Natural killer cell (primary cell): ENCODE data around the gene TPM1. TPM values are rescaled to one million over a fixed set of nuclear protein-coding genes. Genes with fewer than 3 reads are reported as not detected.

ENCODE experiments used
- ATAC-seq, 3 donors: fragments of 150-1000 bp in 2 of 3; fragments of 200-7000 bp in 1 of 3; cut with Tn5 transposase; 1 replicate in 1 of 3; 2 replicates in 2 of 3; pipeline ENCODE4 v1.10.0; 2021; ENCODE audit warnings: mild to moderate bottlenecking in 2 of 3, moderate library complexity in 2 of 3
- DNase-seq, 2 donors: peaks; one replicate each; pipeline versions ENCODE4 v3.0.0 to v3.0.0-alpha.2; 2013 to 2021; ENCODE audit warnings: mixed read lengths in 1 of 2
- H3K27ac ChIP-seq: one replicate; pipeline ENCODE4 v1.5.1; 2013; ENCODE audit warnings: mild to moderate bottlenecking, low read length
- H3K27me3 ChIP-seq: one replicate; pipeline ENCODE4 v1.6.1; 2013; ENCODE audit warnings: low read length; ENCODE audit not compliant: control insufficient read depth, insufficient read depth
- H3K36me3 ChIP-seq: one replicate; pipeline ENCODE4 v1.6.1; 2013; ENCODE audit warnings: low read length; ENCODE audit not compliant: control insufficient read depth, insufficient read depth
- H3K4me1 ChIP-seq: one replicate; pipeline ENCODE4 v1.6.1; 2013; ENCODE audit warnings: low read length; ENCODE audit not compliant: control insufficient read depth, insufficient read depth
- H3K4me3 ChIP-seq: one replicate; pipeline ENCODE4 v1.5.1; 2013; ENCODE audit warnings: low read length
- H3K9me3 ChIP-seq: one replicate; pipeline ENCODE4 v1.6.1; 2013; ENCODE audit warnings: low read length; ENCODE audit not compliant: control insufficient read depth, insufficient read depth
- H3K27ac Mint-ChIP-seq, 2 donors: one replicate each; pipeline ENCODE4 v1.8.0; 2022; ENCODE audit warnings: mild to moderate bottlenecking in 2 of 2, mixed read lengths in 2 of 2, moderate library complexity in 1 of 2
- H3K27me3 Mint-ChIP-seq, 2 donors: one replicate each; pipeline ENCODE4 v1.8.0; 2022; ENCODE audit warnings: low read depth in 2 of 2, mixed read lengths in 2 of 2
- H3K36me3 Mint-ChIP-seq: one replicate; pipeline ENCODE4 v1.8.0; 2022; ENCODE audit warnings: mixed read lengths
- H3K4me1 Mint-ChIP-seq, 2 donors: one replicate each; pipeline ENCODE4 v1.8.0; 2022; ENCODE audit warnings: mixed read lengths in 2 of 2
- H3K4me3 Mint-ChIP-seq: one replicate; pipeline ENCODE4 v1.8.0; 2022; ENCODE audit warnings: mild to moderate bottlenecking, moderate library complexity, mixed read lengths
- H3K9me3 Mint-ChIP-seq, 2 donors: one replicate each; pipeline ENCODE4 v1.8.0; 2022; ENCODE audit warnings: mixed read lengths in 2 of 2
- CTCF ChIP-seq: fragments of 200-600 bp; IDR thresholded peaks from one replicate; pipeline ENCODE4 v1.8.0; 2022; ENCODE audit warnings: antibody characterized with exemption
- WGBS: methylation state at CpG from one replicate; pipeline ENCODE4 v1.1.7; 2013; ENCODE audit warnings: missing lambda C conversion rate; ENCODE audit not compliant: insufficient coverage; 5-methylcytosine and 5-hydroxymethylcytosine counted together
- intact Hi-C: fragments of 100-400 bp; cut with micrococcal nuclease; formaldehyde crosslinking; loops from one replicate; pipeline ENCODE4 v1.14.2; 2022
- total RNA-seq, 4 donors: library from RNA; stranded (reverse); fragments of 120-200 nt in 1 of 4; gene quantifications; one replicate each; pipeline versions ENCODE4 v1.2.3 to v1.2.4, GENCODE V29; 2013 to 2022

Gene TPM1
- total RNA-seq, 3 donors from 2014 or later (not counting 1 experiment from before 2014, with no cell fraction given): 21.5 to 33.0 (median 25.6) TPM

DNA sequence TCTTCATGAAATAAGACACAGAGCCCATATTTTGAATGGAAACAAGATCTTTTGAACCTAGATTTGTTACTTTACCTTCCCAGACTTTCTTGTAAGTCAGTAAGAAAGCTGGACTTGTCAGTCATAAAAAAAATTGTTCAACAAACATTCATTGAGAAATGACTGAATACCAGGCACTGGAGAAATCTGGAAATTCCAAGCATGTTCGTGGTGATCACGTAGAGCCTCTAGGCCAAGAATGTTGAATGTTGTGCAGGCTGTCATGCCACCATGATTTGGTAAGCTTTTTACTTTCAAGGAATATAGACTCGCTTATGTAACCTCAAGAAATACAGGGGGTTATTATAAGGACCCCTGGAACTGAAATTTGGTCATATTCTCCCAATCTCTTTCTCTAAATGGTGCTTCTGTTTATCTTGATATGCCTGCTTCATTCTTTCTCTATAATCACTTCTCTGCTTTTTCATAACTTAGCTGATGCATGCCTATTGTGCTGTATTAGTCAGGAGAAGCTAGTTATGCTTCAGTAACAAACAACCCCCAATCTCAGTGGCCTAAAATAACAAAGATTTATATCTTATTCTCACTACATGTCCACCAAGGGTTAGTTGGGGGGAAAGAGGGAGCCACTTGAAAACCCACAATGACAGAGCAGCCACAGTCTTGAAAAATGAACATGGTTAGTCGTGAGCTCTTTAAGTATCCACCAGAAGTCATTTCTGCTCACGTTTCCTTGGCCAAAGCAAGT, 3.4 kb upstream of the TPM1 start:
- intact Hi-C loops: no loop called here
- peaks cover 23% of the 10 kb centered on the region for H3K27me3 ChIP-seq
- H3K36me3 Mint-ChIP-seq: no peaks in the 10 kb centered on the region
- DNase-seq: no peak
- no peaks in the 10 kb centered on the region for H3K9me3 ChIP-seq
- H3K4me3 Mint-ChIP-seq: no peak overlapping the region
- no peaks in the 10 kb centered on the region for H3K36me3 ChIP-seq
- H3K4me1 Mint-ChIP-seq: peaks cover 5 to 12% of the 10 kb centered on the region in 2 donors
- TF ChIP-seq CTCF: no peak
- H3K27ac Mint-ChIP-seq: no peak overlapping the region
- WGBS: 75% methylated on average over 5 of the region's 5 CpGs
- H3K27ac ChIP-seq: no peak overlapping the region
- no peaks in the 10 kb centered on the region for H3K9me3 Mint-ChIP-seq
- no peak overlapping the region for H3K4me3 ChIP-seq
- peaks cover 15% of the 10 kb centered on the region for H3K4me1 ChIP-seq
- ATAC-seq: no peak
- peaks cover 34 to 51% of the 10 kb centered on the region in 2 donors for H3K27me3 Mint-ChIP-seq

GRCh38 chr15:63039811-63040210, 2.7 kb upstream of the TPM1 start:
- no peak for TF ChIP-seq CTCF
- Mint-ChIP-seq H3K27me3 (peaks cover 40 to 58% of the 10 kb centered on the region in 2 donors), H3K27ac (no peak overlapping the region), H3K4me3 (no peak overlapping the region), H3K9me3 (no peaks in the 10 kb centered on the region), H3K4me1 (peaks cover 5 to 12% of the 10 kb centered on the region in 2 donors), H3K36me3 (no peaks in the 10 kb centered on the region)
- no peak for DNase-seq
- Histone ChIP-seq H3K9me3 (no peaks in the 10 kb centered on the region), H3K27ac (no peak overlapping the region), H3K4me3 (no peak overlapping the region), H3K27me3 (peaks cover 28% of the 10 kb centered on the region), H3K4me1 (peaks cover 16% of the 10 kb centered on the region), H3K36me3 (no peaks in the 10 kb centered on the region)
- 93% methylated on average over 4 of the region's 4 CpGs for WGBS
- intact Hi-C loops: loop anchor here (10.0 kb wide), 1 partner anchor 245 kb away; no protein-coding TSS in a partner anchor
- no peak for ATAC-seq

- Histone ChIP-seq H3K9me3 (no peaks in the 10 kb centered on the region), H3K4me1 (peaks cover 16% of the 10 kb centered on the region), H3K27me3 (peaks cover 33% of the 10 kb centered on the region), H3K4me3 (no peak overlapping the region), H3K36me3 (no peaks in the 10 kb centered on the region), H3K27ac (no peak overlapping the region)
- H3K4me3 Mint-ChIP-seq: no peak overlapping the region
- no peak for ATAC-seq
- H3K27me3 Mint-ChIP-seq: peaks cover 47 to 65% of the 10 kb centered on the region in 2 donors
- intact Hi-C loops: loop anchor here (10.0 kb wide), 1 partner anchor 244 kb away; no protein-coding TSS in a partner anchor
- no peaks in the 10 kb centered on the region for H3K36me3 Mint-ChIP-seq
- no peak for TF ChIP-seq CTCF
- DNase-seq: no peak
- peaks cover 5 to 12% of the 10 kb centered on the region in 2 donors for H3K4me1 Mint-ChIP-seq
- no peak overlapping the region for H3K27ac Mint-ChIP-seq
- 88% methylated on average over 6 of the region's 6 CpGs for WGBS
- no peaks in the 10 kb centered on the region for H3K9me3 Mint-ChIP-seq
These were observed 2.0 kb upstream of the TPM1 start for GRCh38 chr15:63040509-63040908.
